ENCODE results near the gene ARPC1A. TPM values are rescaled to one million over a fixed set of nuclear protein-coding genes. Genes with fewer than 3 reads are reported as not detected.
"Not testable (repeated sequence)": the region's sequence is repeated elsewhere in the genome, so short reads cannot be mapped to it uniquely, and the experiment has no call there.

ARPC1A gene
- total RNA-seq, 1 donor from 2014 or later: 105 TPM

- H3K36me3 Mint-ChIP-seq (ENCODE audit: unreplicated experiment): peaks cover 2% of the 10 kb centered on the region
- H3K27ac Mint-ChIP-seq (ENCODE audit: unreplicated experiment): peak overlapping the region; percentile 38
Measured at GRCh38 chr7:99375070-99375807, 49.5 kb downstream of the ARPC1A start.

GRCh38 chr7:99379043-99379577 is 53.4 kb downstream of the ARPC1A start:
- no peak for TF ChIP-seq CTCF (IDR thresholded peaks at IDR 0.05)
- no peak for DNase-seq (ENCODE audit: extremely low spot score, unreplicated experiment)
- H3K36me3 Mint-ChIP-seq (ENCODE audit: unreplicated experiment): peaks cover 4% of the 10 kb centered on the region
- H3K9me3 Mint-ChIP-seq (ENCODE audit: unreplicated experiment): no peaks in the 10 kb centered on the region
- H3K27ac Mint-ChIP-seq (ENCODE audit: unreplicated experiment): peak overlapping the region; percentile 82
- peak overlapping the region; percentile 6 for H3K4me3 Mint-ChIP-seq (ENCODE audit: unreplicated experiment)
- H3K27me3 Mint-ChIP-seq (ENCODE audit: unreplicated experiment): no peaks in the 10 kb centered on the region
- peaks cover 26% of the 10 kb centered on the region for H3K4me1 Mint-ChIP-seq (ENCODE audit: unreplicated experiment)

More at GRCh38 chr7:99375070-99375807, 49.5 kb downstream of the ARPC1A start:
- Mint-ChIP-seq H3K4me1 (ENCODE audit: unreplicated experiment) (peaks cover 34% of the 10 kb centered on the region), H3K27me3 (ENCODE audit: unreplicated experiment) (no peaks in the 10 kb centered on the region), H3K4me3 (ENCODE audit: unreplicated experiment) (peak overlapping the region; percentile 65), H3K9me3 (ENCODE audit: unreplicated experiment) (no peaks in the 10 kb centered on the region)
- no peak for TF ChIP-seq CTCF (IDR thresholded peaks at IDR 0.05)
- peak; percentile 89 for DNase-seq (ENCODE audit: extremely low spot score, unreplicated experiment)

- H3K36me3 Mint-ChIP-seq (ENCODE audit: unreplicated experiment); H3K27me3 Mint-ChIP-seq (ENCODE audit: unreplicated experiment); DNase-seq (ENCODE audit: extremely low spot score, unreplicated experiment); H3K9me3 Mint-ChIP-seq (ENCODE audit: unreplicated experiment): not testable (repeated sequence)
- peak overlapping the region; percentile 82 for H3K27ac Mint-ChIP-seq (ENCODE audit: unreplicated experiment)
- peak overlapping the region; percentile 51 for H3K4me3 Mint-ChIP-seq (ENCODE audit: unreplicated experiment)
- H3K4me1 Mint-ChIP-seq (ENCODE audit: unreplicated experiment): peaks cover 26% of the 10 kb centered on the region
Measured at GRCh38 chr7:99379693-99380031, 54.0 kb downstream of the ARPC1A start.

GRCh38 chr7:99380032-99380822 is 54.5 kb downstream of the ARPC1A start:
- no peak for TF ChIP-seq CTCF (IDR thresholded peaks at IDR 0.05)
- Mint-ChIP-seq H3K27ac (ENCODE audit: unreplicated experiment) (peak overlapping the region; percentile 82), H3K4me1 (ENCODE audit: unreplicated experiment) (peaks cover 26% of the 10 kb centered on the region), H3K36me3 (ENCODE audit: unreplicated experiment) (peaks cover 4% of the 10 kb centered on the region), H3K4me3 (ENCODE audit: unreplicated experiment) (peak overlapping the region; percentile 51), H3K9me3 (ENCODE audit: unreplicated experiment) (no peaks in the 10 kb centered on the region), H3K27me3 (ENCODE audit: unreplicated experiment) (no peaks in the 10 kb centered on the region)
- no peak for DNase-seq (ENCODE audit: extremely low spot score, unreplicated experiment)

- peaks cover 4% of the 10 kb centered on the region for H3K36me3 Mint-ChIP-seq (ENCODE audit: unreplicated experiment)
- peaks cover 26% of the 10 kb centered on the region for H3K4me1 Mint-ChIP-seq (ENCODE audit: unreplicated experiment)
- H3K9me3 Mint-ChIP-seq (ENCODE audit: unreplicated experiment): no peaks in the 10 kb centered on the region
- H3K27me3 Mint-ChIP-seq (ENCODE audit: unreplicated experiment): no peaks in the 10 kb centered on the region
- H3K4me3 Mint-ChIP-seq (ENCODE audit: unreplicated experiment): no peak overlapping the region
- H3K27ac Mint-ChIP-seq (ENCODE audit: unreplicated experiment): peak overlapping the region; percentile 34
- TF ChIP-seq CTCF (IDR thresholded peaks at IDR 0.05): no peak
- no peak for DNase-seq (ENCODE audit: extremely low spot score, unreplicated experiment)
Measured at GRCh38 chr7:99380823-99381663, 55.3 kb downstream of the ARPC1A start.
